Vagina (tissue), 2 donors: ENCODE data around the gene IVNS1ABP.

Experiments used
- POLR2A ChIP-seq, 2 donors: fragments of 450-650 bp; IDR thresholded peaks; one replicate each; pipeline ENCODE4 v1.6.1; 2017; ENCODE audit warnings: antibody characterized with exemption in 2 of 2, mild to moderate bottlenecking in 2 of 2, moderate library complexity in 2 of 2
- POLR2AphosphoS5 ChIP-seq, 2 donors: sonication (generic); formaldehyde crosslinking; IDR thresholded peaks; one replicate each; pipeline ENCODE4 v1.9.0; 2017; ENCODE audit warnings: antibody characterized with exemption in 2 of 2, mild to moderate bottlenecking in 2 of 2, low read depth in 1 of 2; ENCODE audit not compliant: insufficient read depth in 1 of 2
- TF ChIP-seq, protein P1 (sequence below), 3 experiments: fragments of 450-650 bp in 2 of 3; fragments of 200-600 bp in 1 of 3; sonication (generic) in 1 of 3; IDR thresholded peaks; one replicate each; pipeline ENCODE4 v1.5.1; 2017 to 2019; ENCODE audit warnings: antibody characterized with exemption in 3 of 3, mild to moderate bottlenecking in 2 of 3, moderate library complexity in 2 of 3

DNA sequence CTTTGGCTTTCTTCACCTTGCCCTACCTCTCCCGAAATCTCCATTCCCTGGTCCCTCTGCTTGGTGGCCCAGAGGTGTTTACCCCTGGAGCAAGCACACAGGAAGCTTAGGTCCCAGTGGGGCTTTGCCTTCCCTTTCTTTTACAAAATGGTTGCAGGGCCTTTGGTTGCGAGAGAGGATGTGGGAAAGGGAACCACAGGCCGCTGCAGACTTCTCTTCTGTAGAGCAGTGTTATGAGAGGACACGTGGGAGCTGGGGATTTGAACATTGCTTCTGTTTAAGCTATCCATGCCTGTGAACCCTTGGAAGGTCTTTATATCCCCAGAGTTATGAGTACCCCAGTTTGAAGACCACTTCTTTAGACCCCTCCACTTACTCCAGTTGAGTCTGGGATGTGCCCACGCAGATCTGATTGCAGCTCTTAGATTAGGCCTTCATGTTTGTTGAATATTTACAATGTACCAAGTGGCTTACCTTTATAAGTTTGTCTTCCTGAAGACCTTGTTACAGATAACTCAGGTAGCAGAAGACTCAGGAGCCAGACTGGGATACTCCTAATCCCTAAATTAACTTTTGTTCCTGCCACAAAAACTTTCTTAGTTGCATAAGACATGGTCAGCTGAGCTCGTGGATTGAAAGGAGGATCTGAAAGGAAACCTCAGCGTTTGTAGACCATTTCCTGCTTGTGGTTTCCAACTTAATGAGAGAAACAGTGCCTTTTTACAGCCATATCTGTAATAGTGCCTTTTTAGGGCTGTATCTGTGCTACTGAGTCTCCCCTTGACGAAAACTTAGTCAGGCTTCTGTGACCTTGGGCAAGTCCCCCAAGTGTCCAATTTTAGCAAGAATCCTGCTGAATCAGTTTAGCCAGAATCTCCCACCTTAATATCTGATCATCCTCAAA is 21.9 kb upstream of the IVNS1ABP start:
- TF ChIP-seq, protein P1, sequence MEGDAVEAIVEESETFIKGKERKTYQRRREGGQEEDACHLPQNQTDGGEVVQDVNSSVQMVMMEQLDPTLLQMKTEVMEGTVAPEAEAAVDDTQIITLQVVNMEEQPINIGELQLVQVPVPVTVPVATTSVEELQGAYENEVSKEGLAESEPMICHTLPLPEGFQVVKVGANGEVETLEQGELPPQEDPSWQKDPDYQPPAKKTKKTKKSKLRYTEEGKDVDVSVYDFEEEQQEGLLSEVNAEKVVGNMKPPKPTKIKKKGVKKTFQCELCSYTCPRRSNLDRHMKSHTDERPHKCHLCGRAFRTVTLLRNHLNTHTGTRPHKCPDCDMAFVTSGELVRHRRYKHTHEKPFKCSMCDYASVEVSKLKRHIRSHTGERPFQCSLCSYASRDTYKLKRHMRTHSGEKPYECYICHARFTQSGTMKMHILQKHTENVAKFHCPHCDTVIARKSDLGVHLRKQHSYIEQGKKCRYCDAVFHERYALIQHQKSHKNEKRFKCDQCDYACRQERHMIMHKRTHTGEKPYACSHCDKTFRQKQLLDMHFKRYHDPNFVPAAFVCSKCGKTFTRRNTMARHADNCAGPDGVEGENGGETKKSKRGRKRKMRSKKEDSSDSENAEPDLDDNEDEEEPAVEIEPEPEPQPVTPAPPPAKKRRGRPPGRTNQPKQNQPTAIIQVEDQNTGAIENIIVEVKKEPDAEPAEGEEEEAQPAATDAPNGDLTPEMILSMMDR (IDR thresholded peaks at IDR 0.05), result no peak
- TF ChIP-seq POLR2A (IDR thresholded peaks at IDR 0.05) (no peak), POLR2AphosphoS5 (IDR thresholded peaks at IDR 0.05; ENCODE audit: insufficient read depth in 1 of 2, low read depth in 1 of 2) (no peak)
